Left ventricle myocardium inferior (tissue), 1 donor: ENCODE data around the gene SERGEF. TPM values are rescaled to one million over a fixed set of nuclear protein-coding genes. Genes with fewer than 3 reads are reported as not detected.

Source experiments
- DNase-seq: peaks from one replicate; pipeline ENCODE4 v3.0.0-alpha.2; 2020
- H3K27ac ChIP-seq: fragments of 200-600 bp; replicated peaks from 2 replicates; pipeline ENCODE4 v1.8.0; 2021
- H3K27me3 ChIP-seq: fragments of 200-600 bp; 2 replicates; pipeline ENCODE4 v1.8.0; 2021; ENCODE audit warnings: low read depth
- H3K36me3 ChIP-seq: fragments of 200-600 bp; 2 replicates; pipeline ENCODE4 v1.8.0; 2021
- H3K4me1 ChIP-seq: fragments of 200-600 bp; 2 replicates; pipeline ENCODE4 v1.8.0; 2021
- H3K4me3 ChIP-seq: fragments of 200-600 bp; 2 replicates; pipeline ENCODE4 v1.8.0; 2021; ENCODE audit warnings: mild to moderate bottlenecking, moderate library complexity
- H3K9me3 ChIP-seq: fragments of 200-600 bp; replicated peaks from 2 replicates; pipeline ENCODE4 v1.8.0; 2021
- intact Hi-C: fragments of 100-400 bp; cut with micrococcal nuclease; formaldehyde crosslinking; loops from one replicate; pipeline ENCODE4 v1.11.0; 2022
- total RNA-seq: library from RNA; stranded (reverse); fragmentation: NEBNext Ultra II Directional; extraction: Animal tissue kit (Norgen Biotek cat#: 25700); gene quantifications from one replicate; pipeline ENCODE4 v1.2.1, GENCODE V29; 2021
- TF ChIP-seq, protein P1 (sequence below): fragments of 200-600 bp; IDR thresholded peaks from 2 replicates; pipeline ENCODE4 v1.8.0; 2021; ENCODE audit warnings: antibody characterized with exemption, mild to moderate bottlenecking, borderline replicate concordance
- donor health status: DM: no; HTN: yes; CAD: no; lungs with severe emphysema.

The SERGEF gene
- total RNA-seq, 1 donor from 2014 or later: 13.1 TPM

DNA sequence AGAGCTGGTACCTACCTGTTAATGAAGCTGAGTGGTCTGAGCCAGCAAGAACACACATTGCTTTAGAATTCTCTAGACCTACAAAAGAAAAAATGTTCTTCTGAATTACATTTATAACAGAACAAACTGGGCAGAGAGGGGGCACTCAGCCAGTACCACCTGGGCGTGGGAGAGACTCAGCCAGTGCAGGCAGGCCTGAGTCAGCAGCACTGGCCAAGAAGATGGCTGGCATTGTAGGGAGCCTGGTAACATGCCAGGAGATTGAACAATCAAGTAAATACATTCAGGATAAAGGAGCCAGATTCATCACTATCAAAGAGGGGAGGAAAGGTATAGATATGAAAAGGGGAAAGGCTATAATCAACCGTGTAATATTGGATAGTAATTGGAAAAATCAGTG lies 19.9 kb downstream of the SERGEF start:
- H3K4me3 ChIP-seq: no peak overlapping the region
- H3K9me3 ChIP-seq: no peaks in the 10 kb centered on the region
- no peak overlapping the region for H3K27ac ChIP-seq
- DNase-seq: no peak
- H3K36me3 ChIP-seq: peaks cover 51% of the 10 kb centered on the region
- TF ChIP-seq, protein P1, sequence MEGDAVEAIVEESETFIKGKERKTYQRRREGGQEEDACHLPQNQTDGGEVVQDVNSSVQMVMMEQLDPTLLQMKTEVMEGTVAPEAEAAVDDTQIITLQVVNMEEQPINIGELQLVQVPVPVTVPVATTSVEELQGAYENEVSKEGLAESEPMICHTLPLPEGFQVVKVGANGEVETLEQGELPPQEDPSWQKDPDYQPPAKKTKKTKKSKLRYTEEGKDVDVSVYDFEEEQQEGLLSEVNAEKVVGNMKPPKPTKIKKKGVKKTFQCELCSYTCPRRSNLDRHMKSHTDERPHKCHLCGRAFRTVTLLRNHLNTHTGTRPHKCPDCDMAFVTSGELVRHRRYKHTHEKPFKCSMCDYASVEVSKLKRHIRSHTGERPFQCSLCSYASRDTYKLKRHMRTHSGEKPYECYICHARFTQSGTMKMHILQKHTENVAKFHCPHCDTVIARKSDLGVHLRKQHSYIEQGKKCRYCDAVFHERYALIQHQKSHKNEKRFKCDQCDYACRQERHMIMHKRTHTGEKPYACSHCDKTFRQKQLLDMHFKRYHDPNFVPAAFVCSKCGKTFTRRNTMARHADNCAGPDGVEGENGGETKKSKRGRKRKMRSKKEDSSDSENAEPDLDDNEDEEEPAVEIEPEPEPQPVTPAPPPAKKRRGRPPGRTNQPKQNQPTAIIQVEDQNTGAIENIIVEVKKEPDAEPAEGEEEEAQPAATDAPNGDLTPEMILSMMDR: no peak
- H3K27me3 ChIP-seq: no peaks in the 10 kb centered on the region
- intact Hi-C loops: no loop called here
- H3K4me1 ChIP-seq: peaks cover 4% of the 10 kb centered on the region

DNA sequence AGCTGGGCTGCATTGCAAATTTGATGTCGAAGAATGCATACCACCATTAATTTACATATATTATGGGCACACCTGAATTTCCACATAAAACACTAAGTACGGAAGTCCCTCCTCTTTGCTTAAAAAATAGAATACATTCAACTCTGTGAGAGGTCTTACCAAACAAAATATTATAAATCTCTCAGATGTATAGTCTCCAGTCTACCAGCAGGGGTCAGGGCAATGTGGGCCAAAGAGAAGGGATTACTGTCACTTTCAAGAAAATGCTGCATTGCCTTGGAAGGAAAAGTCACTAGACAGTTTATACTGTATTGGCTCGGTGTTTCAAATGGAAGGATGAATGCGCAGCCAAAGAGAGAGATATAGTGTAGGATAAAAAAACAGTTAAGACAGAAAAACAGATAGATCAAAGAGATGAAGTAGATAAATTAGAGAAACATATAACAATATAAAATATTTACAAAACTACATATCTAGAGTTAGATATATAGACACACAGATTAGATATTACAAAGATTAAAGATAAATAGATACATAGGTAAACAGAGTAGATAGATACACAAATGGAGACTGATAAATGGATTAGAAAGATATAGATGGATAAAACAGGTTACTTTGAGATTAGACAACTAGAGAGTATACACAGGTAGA lies 20.9 kb downstream of the SERGEF start:
- Histone ChIP-seq H3K36me3 (peaks cover 54% of the 10 kb centered on the region), H3K27me3 (no peaks in the 10 kb centered on the region), H3K4me1 (peaks cover 4% of the 10 kb centered on the region), H3K9me3 (no peaks in the 10 kb centered on the region), H3K4me3 (no peak overlapping the region), H3K27ac (no peak overlapping the region)
- TF ChIP-seq, protein P1: peak; percentile 87
- DNase-seq: no peak
- intact Hi-C loops: no loop called here

DNA sequence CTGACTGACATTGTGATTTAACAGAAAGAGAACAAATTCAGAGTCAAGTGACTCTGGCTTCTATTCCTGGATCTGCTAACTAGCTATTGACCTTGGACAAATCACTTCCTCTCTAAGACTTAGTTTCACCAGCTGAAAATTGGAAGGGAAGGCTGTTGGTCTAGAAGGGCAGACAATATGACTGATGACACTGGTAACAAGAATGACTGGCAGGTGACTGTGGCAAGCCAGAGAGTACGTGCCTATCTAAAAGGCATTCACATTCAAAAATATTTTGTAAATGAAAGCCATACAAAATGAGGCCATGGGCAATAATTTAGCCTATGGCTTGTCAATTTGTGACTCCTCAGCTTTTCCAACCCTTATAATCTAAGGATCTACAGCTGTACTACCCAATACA lies 23.5 kb downstream of the SERGEF start:
- H3K4me1 ChIP-seq: peaks cover 23% of the 10 kb centered on the region
- TF ChIP-seq, protein P1: no peak
- no peaks in the 10 kb centered on the region for H3K9me3 ChIP-seq
- no peak for DNase-seq
- intact Hi-C loops: no loop called here
- H3K4me3 ChIP-seq: no peak overlapping the region
- peaks cover 34% of the 10 kb centered on the region for H3K36me3 ChIP-seq
- H3K27ac ChIP-seq: no peak overlapping the region
- no peaks in the 10 kb centered on the region for H3K27me3 ChIP-seq

DNA sequence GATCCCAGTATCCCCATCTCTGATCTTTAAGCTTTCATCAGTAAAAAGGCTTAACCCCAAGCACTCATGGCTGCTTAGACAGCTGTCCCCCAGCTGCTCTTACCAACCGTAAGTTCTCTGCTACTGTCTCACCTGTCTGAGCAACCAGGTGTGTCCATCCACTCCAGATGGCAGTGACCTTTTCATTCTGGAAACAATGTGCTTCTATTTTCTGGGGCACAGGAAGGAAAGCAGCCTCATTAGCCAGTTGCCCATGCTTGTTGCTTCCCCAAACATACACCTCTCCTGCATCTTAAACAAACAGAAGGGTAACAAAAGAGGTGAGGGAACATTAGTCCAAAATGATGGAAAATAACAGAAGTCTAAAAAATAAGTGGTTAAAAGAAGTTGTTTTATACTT lies 24.4 kb downstream of the SERGEF start:
- Histone ChIP-seq H3K36me3 (peaks cover 34% of the 10 kb centered on the region), H3K27ac (no peak overlapping the region), H3K27me3 (no peaks in the 10 kb centered on the region), H3K4me3 (no peak overlapping the region), H3K9me3 (no peaks in the 10 kb centered on the region), H3K4me1 (peaks cover 23% of the 10 kb centered on the region)
- TF ChIP-seq, protein P1: no peak
- no peak for DNase-seq
- intact Hi-C loops: no loop called here

DNA sequence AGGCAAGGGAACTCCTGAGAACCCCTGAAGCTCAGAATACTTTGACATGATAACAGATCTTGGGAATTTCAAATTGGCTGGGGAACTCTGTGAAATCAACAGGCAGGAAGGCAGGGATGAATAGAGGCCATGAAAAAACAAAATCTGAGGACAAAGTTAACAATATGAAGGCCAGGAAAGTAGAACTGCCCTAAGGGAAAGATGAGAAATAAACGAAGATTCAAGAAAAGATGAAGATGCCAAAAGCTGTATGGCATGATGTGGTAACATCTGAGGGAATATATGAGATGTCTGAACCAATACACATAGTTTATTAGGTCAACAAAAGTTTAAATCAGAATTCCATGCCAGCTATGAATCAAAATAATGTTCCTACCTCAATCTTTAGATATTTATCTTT lies 25.0 kb downstream of the SERGEF start:
- no peaks in the 10 kb centered on the region for H3K9me3 ChIP-seq
- peaks cover 32% of the 10 kb centered on the region for H3K36me3 ChIP-seq
- no peak overlapping the region for H3K27ac ChIP-seq
- peaks cover 21% of the 10 kb centered on the region for H3K4me1 ChIP-seq
- TF ChIP-seq, protein P1: no peak
- H3K27me3 ChIP-seq: no peaks in the 10 kb centered on the region
- DNase-seq: no peak
- intact Hi-C loops: no loop called here
- no peak overlapping the region for H3K4me3 ChIP-seq
